ENCODE results near the gene PTMS. TPM values are rescaled to one million over a fixed set of nuclear protein-coding genes. Genes with fewer than 3 reads are reported as not detected.
A peak's percentile ranks its signal among the peaks of the same experiment; 100 is the strongest.

PTMS gene
- total and polyA plus RNA-seq, 2 of the 13 experiments (the other 11 are each of a cell fraction or from before 2014, with no cell fraction given): 40.5 to 82.4 TPM

GRCh38 chr12:6764011-6764828 lies 1.9 kb upstream of the PTMS start (continued):
- TF ChIP-seq ZBTB40 (IDR thresholded peaks at IDR 0.05): no peak
- no peak for TF ChIP-seq ZBTB40 (CRISPR knock-in tag; IDR thresholded peaks at IDR 0.05)
- 0 out of 2 replicates have a peak, but pooled peaks have one; percentile 50 for TF ChIP-seq ZNF33A (CRISPR knock-in tag; IDR thresholded peaks at IDR 0.05; ENCODE audit: borderline replicate concordance)
- peak; percentile 28; the same call in 1 of the 2 replicates for TF ChIP-seq ARID4A (CRISPR knock-in tag; IDR thresholded peaks at IDR 0.05; ENCODE audit: borderline replicate concordance)
- peak; percentile 41; the same call in 1 of the 2 replicates for TF ChIP-seq SIN3A (IDR thresholded peaks at IDR 0.05; ENCODE audit: borderline replicate concordance, low read depth, low read length)
- TF ChIP-seq FOSL1 (CRISPR knock-in tag; IDR thresholded peaks at IDR 0.05; ENCODE audit: borderline replicate concordance): no peak
- 0 out of 2 replicates have a peak, but pooled peaks have one; percentile 55 for TF ChIP-seq PCBP1 (IDR thresholded peaks at IDR 0.05; ENCODE audit: borderline replicate concordance, low read depth, low read length)
- TF ChIP-seq ZNF784 (CRISPR knock-in tag; IDR thresholded peaks at IDR 0.05; ENCODE audit: borderline replicate concordance): 0 out of 2 replicates have a peak, but pooled peaks have one; percentile 15
- no peak for TF ChIP-seq USF2 (IDR thresholded peaks at IDR 0.05; ENCODE audit: low read depth, low read length)
- TF ChIP-seq USF2 (CRISPR knock-in tag; IDR thresholded peaks at IDR 0.05; ENCODE audit: borderline replicate concordance): peak; percentile 99; the same call in 1 of the 2 replicates

Data from HepG2 (cell line).